ENCODE data around the gene ZSCAN22.
"Not testable (repeated sequence)": the region's sequence is repeated elsewhere in the genome, so short reads cannot be mapped to it uniquely, and the experiment has no call there.

ZSCAN22 gene

DNA sequence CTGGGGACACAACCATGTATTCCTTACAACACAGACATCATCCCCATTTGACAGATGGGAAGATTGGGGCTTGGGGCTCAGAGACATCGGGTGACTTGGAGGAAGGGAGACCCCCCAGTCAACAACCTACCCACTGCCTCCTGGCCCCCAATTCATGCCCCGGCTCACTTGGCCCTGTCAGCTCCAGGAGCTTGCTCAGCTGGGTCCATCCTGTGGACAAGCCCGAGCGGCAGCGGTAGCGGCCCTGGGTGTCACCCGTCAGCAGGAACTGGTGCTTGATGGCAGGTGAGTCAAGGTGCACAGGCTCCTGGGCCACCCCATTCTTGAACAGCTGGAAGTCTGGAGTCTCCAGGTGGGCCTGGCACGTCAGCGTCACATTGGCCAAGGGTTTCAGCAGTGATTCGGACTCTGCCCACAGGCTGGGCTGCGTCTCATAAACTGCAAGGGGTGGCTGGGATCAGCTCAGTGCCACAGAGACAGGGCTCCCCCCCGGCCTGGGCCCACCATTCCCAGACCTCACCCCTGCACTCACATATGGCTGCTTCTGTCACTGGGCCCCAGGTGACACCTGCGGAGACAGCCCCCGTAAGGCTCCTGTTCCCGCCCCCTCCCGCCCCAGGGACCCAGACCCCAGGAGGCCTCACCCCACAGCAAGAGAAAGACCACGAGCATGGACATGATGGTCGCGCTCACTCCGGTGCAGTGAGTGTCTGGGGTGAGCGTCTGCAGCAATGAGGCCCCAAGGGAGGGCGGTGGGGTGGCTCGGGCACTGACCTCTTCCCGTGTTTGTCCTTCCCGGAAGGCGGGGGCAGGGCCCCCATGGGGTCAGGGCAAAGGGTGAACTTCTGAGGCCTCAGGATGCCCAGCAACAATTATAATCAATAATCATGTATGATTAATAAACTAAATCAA lies 26.2 kb downstream of the ZSCAN22 start, which contains the start of gene A1BG:
Gene A1BG (minus strand): TSS at position 733 of the 912 bp plus-strand sequence. CDS start 55 bp downstream, at position 678.
- no peak for DNase-seq

- DNase-seq = no peak
Measured at GRCh38 chr19:58353717-58354477, 27.1 kb downstream of the ZSCAN22 start.

DNA sequence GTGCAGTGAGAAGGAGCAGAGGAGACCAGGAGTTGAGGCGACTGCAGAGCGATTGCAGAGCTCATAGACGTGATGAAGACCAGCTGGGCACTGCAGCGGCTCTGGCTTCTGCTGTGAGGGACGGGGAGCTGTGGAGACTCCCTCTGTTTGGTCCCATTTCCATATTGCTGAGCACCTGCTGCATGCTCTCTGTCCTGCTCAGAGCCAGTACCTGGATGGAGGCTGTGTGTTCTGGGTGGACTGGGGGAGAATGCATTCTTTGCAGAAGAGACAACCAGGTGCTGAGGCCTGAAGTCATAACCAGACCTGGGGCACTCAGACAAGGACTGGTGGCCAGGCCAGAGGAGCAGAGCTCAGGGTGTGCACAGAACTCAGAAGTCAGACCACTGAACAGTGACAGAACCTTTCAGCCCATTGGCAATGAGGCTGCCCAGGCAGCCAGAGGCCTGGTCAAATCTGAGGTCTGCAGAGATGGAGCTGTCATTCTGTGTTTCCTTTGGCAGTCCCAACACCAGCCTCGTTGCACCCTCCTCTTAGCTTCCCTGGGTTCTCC lies 27.8 kb downstream of the ZSCAN22 start:
- no peak for DNase-seq

DNA sequence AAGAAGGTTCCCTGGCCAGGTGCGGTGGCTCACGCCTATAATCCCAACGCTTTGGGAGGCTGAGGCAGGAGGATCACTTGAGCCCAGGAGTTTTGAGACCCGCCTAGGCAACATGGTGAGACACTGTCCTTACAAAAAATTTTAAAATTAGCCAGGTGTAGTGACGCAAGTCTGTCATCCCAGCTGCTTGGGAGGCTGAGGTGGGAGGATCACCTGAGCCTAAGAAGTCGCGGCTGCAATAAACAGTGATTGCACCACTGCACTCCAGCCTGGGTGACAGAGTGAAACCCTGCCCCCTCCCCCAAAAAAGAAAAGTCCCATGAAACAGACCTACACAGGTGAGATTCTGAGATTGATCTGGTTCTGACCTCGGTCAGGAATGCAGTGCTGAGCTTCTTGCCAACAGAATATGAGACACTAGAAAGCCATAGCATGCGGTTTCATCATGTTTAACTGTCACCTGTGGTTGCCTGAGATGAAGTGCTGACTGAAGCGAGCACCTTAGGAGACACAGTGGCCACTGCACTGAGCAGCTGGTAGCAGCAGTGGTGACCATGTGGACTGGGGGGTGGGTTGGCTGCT lies 28.5 kb downstream of the ZSCAN22 start:
- DNase-seq = no peak

GRCh38 chr19:58355908-58356765 lies 29.3 kb downstream of the ZSCAN22 start:
- DNase-seq = no peak

GRCh38 chr19:58356766-58357480 lies 30.1 kb downstream of the ZSCAN22 start:
- no peak for DNase-seq

DNA sequence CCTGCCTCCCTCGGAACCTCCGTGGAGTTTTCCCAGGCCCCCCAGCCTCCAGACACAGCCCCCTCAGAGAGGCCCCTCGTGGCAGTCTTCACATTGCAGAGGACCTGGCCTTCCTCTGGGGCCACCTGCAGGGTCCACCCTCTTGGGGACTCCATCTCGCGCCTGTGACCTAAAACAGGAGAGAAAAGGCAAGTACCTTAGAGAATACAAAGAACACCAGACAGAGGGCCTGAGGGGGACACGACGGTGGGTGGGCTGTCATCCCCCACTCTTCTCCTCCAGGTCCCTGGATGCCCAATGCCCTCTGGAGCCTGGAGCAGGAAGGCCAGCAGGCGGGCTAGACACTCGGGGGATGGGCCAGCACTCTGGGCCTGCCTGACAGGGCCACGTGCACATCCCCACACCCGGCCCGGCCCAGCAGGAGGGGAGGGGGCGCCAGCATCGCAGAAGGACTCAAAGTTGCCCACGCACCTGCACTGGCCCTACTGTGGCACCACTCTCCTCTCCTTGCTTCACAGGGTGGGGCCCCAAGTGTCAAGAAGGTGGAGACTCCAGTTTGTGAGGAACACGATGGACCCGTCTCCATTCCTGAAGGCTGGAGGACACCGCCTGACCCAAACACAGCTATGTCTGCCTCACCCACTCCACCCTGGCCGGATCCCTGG lies 30.8 kb downstream of the ZSCAN22 start:
- DNase-seq = no peak

GRCh38 chr19:58361900-58362271 lies 35.1 kb downstream of the ZSCAN22 start:
- DNase-seq = peak; percentile 19

- DNase-seq = peak; percentile 94
Measured at GRCh38 chr19:58362272-58362994, 35.6 kb downstream of the ZSCAN22 start, which contains the start of gene ZNF497. Gene ZNF497 (minus strand): TSS chr19:58362751. CDS start chr19:58357635, 5,116 bp downstream.

DNA sequence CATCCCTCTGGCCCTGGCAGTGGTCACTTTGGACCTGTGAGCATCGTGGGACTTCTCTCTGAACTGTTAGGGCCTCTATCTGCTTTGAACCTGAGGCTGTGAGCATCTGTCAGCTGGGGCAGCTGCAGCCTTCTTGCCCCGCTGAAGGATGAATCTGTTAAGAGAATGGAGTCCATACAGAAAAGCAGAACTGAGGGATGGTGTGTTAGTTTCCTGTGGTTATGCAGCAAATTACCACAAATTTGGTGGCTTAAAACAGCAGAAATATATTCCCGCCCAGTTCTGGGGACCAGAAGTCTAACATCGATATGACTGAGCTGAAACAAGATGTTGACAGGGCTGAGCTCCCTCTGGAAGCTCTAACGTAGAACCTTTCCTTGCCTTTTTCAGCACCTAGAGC lies 37.4 kb downstream of the ZSCAN22 start:
- DNase-seq = no peak

DNA sequence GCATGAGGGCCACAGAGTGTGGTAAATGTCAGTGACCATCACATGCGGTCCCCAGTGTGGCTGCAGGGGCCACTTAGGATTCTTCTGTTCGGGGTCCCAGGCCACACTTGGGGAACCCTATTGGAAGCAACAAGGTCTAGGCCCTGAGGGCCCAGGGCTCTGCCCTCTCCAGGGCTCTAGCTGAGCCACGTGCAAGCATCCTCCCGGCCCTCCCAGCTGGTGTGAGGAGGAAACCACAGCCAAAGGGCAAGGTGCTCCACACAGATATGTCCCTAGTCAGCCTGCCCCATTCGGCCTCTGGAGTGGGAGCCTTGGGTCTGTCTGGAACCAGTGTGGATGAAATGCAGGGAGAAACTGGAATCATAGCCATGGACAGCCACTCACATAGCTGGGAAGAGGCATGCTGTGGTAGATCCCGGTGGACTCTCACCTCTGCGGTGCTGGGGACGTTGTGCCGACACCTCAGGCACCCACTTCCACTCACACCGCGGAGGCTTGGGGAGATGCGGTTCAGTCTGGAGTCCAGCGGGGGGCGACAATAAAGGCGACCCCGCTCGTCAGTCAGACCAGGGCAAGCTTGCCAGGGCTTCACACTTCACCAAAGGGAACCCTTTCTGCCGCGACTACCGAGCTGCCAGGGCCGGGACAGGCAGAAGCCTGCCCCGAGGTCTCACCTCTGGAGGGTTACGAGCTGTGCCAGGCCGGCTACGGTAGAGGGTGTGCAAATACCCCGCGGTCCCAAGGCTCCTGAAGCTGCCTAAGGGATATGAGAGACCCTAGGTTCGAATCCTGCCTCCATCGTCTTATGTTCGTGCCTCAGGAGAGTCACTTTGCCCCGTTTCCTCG lies 40.0 kb downstream of the ZSCAN22 start:
- DNase-seq = no peak

- no peak for DNase-seq
Measured at GRCh38 chr19:58367698-58368454, 41.1 kb downstream of the ZSCAN22 start.

DNA sequence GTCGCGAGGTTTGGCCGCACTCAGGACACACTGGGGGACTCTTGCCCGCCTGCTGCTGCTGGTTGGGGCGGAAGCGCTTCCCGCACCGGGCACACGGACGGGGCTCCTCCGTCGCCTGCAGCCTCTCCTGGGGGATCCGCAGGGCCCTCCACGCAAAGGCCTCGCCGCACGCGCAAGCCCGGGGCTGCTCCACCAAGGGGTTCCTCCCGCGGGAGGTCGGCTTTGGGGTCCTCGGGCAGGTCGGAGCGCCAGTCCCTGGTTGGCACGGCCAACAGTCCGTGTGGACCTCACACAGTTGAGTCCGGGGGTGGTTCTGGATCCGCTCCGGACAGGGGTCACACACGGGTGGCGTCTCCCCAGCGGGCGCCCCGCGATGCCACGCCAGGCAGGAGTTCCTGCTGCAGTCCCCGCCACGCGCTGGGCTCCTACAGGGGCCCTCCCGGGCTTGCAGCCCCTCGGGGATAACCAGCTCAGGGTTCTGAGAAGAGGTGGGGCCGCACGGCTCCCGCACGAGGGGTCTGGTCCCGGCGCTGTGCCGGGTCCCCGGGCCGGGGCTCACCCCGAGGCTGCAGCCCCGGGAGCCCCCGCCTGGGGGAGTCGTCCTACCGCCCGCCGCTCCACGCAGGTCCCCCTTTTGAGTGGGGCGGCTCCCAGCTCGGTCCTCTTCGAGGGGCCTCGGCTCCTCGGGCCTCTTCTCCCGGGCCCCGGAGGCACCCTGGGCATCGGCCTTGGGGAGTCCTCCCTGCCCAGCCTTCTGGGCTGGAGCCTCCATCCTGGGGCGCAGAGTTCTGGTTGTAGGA lies 42.0 kb downstream of the ZSCAN22 start:
- no peak for DNase-seq

DNA sequence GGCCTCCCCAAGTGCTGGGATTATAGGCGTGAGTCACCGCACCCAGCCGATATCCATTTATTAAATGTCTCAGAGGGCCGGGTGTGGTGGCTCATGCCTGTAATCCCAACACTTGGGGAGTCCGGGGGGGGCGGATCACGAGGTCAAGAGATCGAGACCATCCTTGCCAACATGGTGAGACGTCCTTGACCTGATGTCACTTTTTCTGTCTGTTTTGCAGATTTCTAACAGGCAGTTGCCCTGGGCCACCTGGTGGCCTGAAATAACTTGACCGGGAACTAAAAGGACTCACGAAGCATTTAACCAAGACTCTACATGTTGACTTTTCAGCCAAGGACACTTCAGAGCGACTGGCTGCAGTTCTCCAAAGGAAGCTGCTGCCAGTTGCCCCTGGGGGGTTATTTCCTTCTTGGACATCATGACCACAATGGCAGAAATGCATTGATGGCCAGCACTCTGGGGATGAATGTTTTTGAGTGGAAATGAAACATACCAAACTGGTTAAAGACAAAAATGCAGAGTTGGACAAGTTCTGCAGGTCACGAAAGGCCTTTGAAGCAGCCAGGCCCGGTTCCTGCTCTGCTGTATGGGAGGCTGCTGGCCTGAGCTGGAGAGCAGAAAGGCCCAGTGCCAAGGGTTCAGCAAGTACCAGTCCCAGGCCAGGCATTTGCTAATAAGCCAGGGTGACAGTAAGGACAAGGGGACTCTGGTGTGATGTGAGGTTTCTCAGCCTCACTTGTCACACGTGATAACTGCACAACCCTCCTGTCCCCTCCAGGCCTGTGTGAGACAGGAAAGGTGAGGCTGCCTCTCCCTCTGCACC lies 45.7 kb downstream of the ZSCAN22 start:
- no peak for DNase-seq

- DNase-seq = no peak
Measured at GRCh38 chr19:58374200-58374599, 47.4 kb downstream of the ZSCAN22 start.

DNA sequence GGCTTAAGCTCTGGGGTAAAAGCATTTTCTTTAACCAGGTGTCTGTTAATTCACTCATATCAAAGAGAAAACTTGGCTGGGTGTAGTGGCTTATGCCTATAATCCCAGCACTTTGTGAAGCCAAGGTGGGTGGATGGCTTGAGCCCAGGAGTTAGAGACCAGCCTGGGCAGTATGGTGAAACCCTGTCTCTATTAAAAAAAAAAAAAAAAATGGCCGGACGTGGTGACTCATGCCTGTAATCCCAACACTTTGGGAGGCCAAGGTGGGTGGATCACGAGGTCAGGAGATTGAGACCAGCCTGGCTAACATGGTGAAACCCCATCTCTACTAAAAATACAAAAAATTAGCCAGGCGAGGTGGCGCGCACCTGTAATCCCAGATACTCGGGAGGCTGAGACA lies 49.9 kb downstream of the ZSCAN22 start:
- not testable (repeated sequence) for DNase-seq

DNA sequence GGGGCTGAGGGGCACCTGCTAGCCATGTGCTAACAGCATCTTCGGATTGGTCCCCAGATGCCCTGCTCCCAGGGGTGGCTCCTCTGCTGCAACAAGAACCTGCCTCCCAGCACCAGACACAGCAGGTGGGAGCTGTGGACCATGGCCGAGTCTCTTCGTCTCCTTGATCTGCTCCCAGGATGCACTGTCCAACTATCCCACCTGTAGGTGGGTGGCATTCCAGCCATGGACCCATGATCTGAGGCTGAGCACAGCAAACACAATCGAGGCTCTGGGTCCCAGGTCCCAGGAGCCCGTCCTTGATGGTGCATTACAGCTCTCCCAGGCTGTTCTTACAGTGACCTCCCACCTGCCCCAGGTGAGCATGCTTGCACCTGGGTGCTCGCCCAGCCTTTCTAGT lies 52.5 kb downstream of the ZSCAN22 start:
- no peak for DNase-seq

Data from NCI-H1694 treated with DMSO at 0.1 percent for 48 hours (cell line).